NK-92 (cell line): Measurements from ENCODE around the gene SAPCD2.
"Not testable (repeated sequence)": the region's sequence is repeated elsewhere in the genome, so short reads cannot be mapped to it uniquely, and the experiment has no call there.

ENCODE experiments used
- DNase-seq: peaks from one replicate; lab custom pipeline; 2025; ENCODE audit not compliant: unreplicated experiment; lab: John Stamatoyannopoulos, UW

Gene SAPCD2

GRCh38 chr9:137033481-137033880 is 36.9 kb downstream of the SAPCD2 start:
- DNase-seq, result not testable (repeated sequence)

- DNase-seq, result no peak
These were observed 37.5 kb downstream of the SAPCD2 start for GRCh38 chr9:137032858-137033257.

- DNase-seq, result no peak
These were observed 38.3 kb downstream of the SAPCD2 start, which contains the start of gene FUT7 for GRCh38 chr9:137031904-137032640. Gene FUT7, minus strand, starts transcription at chr9:137032088. Its CDS starts 97 bp downstream, at chr9:137031991.

- DNase-seq, result no peak
These were observed 39.5 kb downstream of the SAPCD2 start for GRCh38 chr9:137030538-137031527.

- no peak for DNase-seq
These were observed 40.4 kb downstream of the SAPCD2 start for GRCh38 chr9:137030006-137030405.

GRCh38 chr9:137029058-137029936 is 41.1 kb downstream of the SAPCD2 start:
- DNase-seq, result no peak

- no peak for DNase-seq
These were observed 41.9 kb downstream of the SAPCD2 start for GRCh38 chr9:137028263-137029057.

- no peak for DNase-seq
These were observed 42.7 kb downstream of the SAPCD2 start, which contains the start of gene ABCA2 for GRCh38 chr9:137027369-137028262. Gene ABCA2, minus strand, starts transcription at chr9:137028237. Its CDS starts 97 bp downstream, at chr9:137028140.

- DNase-seq, result no peak
These were observed 43.5 kb downstream of the SAPCD2 start for GRCh38 chr9:137026828-137027227.

GRCh38 chr9:137026384-137026783 is 44.0 kb downstream of the SAPCD2 start:
- DNase-seq, result no peak

GRCh38 chr9:137025517-137025966 is 44.8 kb downstream of the SAPCD2 start:
- DNase-seq, result no peak

- no peak for DNase-seq
These were observed 46.8 kb downstream of the SAPCD2 start for GRCh38 chr9:137023583-137023991.

- no peak for DNase-seq
These were observed 47.2 kb downstream of the SAPCD2 start for GRCh38 chr9:137023157-137023556.

- DNase-seq, result no peak
These were observed 47.7 kb downstream of the SAPCD2 start for GRCh38 chr9:137022662-137023008.

GRCh38 chr9:137021979-137022661 is 48.2 kb downstream of the SAPCD2 start:
- no peak for DNase-seq

GRCh38 chr9:137021568-137021978 is 48.8 kb downstream of the SAPCD2 start:
- no peak for DNase-seq

- DNase-seq, result no peak
These were observed 49.4 kb downstream of the SAPCD2 start for GRCh38 chr9:137020771-137021567.
